Stimulated activated effector memory CD8-positive, alpha-beta T cell treated with anti-CD3 and anti-CD28 coated beads, Interleukin-12 subunit alpha, Interleukin-12 subunit beta, amount 100 ng/mL, for 72 hours (primary cell): ENCODE data around the gene TEX101.
A peak's percentile ranks its signal among the peaks of the same experiment; 100 is the strongest.

Source experiments
- ATAC-seq: fragments of 150-1000 bp; cut with Tn5 transposase; 2 replicates; pipeline ENCODE4 v1.10.0; 2021
- DNase-seq, 2 donors: peaks; one replicate each; pipeline ENCODE4 v3.0.0; 2021 to 2022; ENCODE audit warnings: low spot score in 2 of 2
- H3K27ac Mint-ChIP-seq: one replicate; pipeline ENCODE4 v1.8.0; 2022; ENCODE audit warnings: mild to moderate bottlenecking, mixed read lengths
- H3K36me3 Mint-ChIP-seq: one replicate; pipeline ENCODE4 v1.8.0; 2022; ENCODE audit warnings: mild to moderate bottlenecking, mixed read lengths
- H3K4me1 Mint-ChIP-seq: one replicate; pipeline ENCODE4 v1.8.0; 2022; ENCODE audit warnings: mixed read lengths
- H3K4me3 Mint-ChIP-seq: one replicate; pipeline ENCODE4 v1.8.0; 2022; ENCODE audit warnings: mild to moderate bottlenecking, mixed read lengths
- H3K9me3 Mint-ChIP-seq: one replicate; pipeline ENCODE4 v1.8.0; 2022; ENCODE audit warnings: mixed read lengths

TEX101 gene

GRCh38 chr19:43406297-43406696, 8.4 kb upstream of the TEX101 start:
- ATAC-seq: no peak
- Mint-ChIP-seq H3K4me3 (no peak overlapping the region), H3K9me3 (no peaks in the 10 kb centered on the region), H3K36me3 (no peaks in the 10 kb centered on the region), H3K27ac (no peak overlapping the region), H3K4me1 (no peaks in the 10 kb centered on the region)
- DNase-seq: no peak

- no peaks in the 10 kb centered on the region for H3K36me3 Mint-ChIP-seq
Measured at GRCh38 chr19:43407416-43408005, 7.2 kb upstream of the TEX101 start.

GRCh38 chr19:43408043-43408442, 6.6 kb upstream of the TEX101 start:
- no peak for DNase-seq
- no peaks in the 10 kb centered on the region for H3K9me3 Mint-ChIP-seq
- H3K4me3 Mint-ChIP-seq: no peak overlapping the region
- no peaks in the 10 kb centered on the region for H3K4me1 Mint-ChIP-seq
- no peaks in the 10 kb centered on the region for H3K36me3 Mint-ChIP-seq
- no peak for ATAC-seq
- H3K27ac Mint-ChIP-seq: no peak overlapping the region

More at GRCh38 chr19:43407416-43408005, 7.2 kb upstream of the TEX101 start:
- no peaks in the 10 kb centered on the region for H3K4me1 Mint-ChIP-seq
- no peak overlapping the region for H3K27ac Mint-ChIP-seq
- no peak overlapping the region for H3K4me3 Mint-ChIP-seq
- DNase-seq (no peak), ATAC-seq (no peak)
- H3K9me3 Mint-ChIP-seq: no peaks in the 10 kb centered on the region

- ATAC-seq: no peak
- Mint-ChIP-seq H3K4me3 (no peak overlapping the region), H3K36me3 (no peaks in the 10 kb centered on the region), H3K27ac (no peak overlapping the region), H3K4me1 (no peaks in the 10 kb centered on the region), H3K9me3 (no peaks in the 10 kb centered on the region)
- no peak for DNase-seq
Measured at GRCh38 chr19:43409415-43409814, 5.3 kb upstream of the TEX101 start.

GRCh38 chr19:43412441-43412840, 2.2 kb upstream of the TEX101 start:
- Mint-ChIP-seq H3K36me3 (no peaks in the 10 kb centered on the region), H3K27ac (no peak overlapping the region), H3K4me1 (no peaks in the 10 kb centered on the region), H3K4me3 (no peak overlapping the region), H3K9me3 (no peaks in the 10 kb centered on the region)
- ATAC-seq: no peak
- DNase-seq: no peak

GRCh38 chr19:43416951-43417623, 2.4 kb downstream of the TEX101 start:
- ATAC-seq (no peak), DNase-seq (no peak)
- Mint-ChIP-seq H3K4me1 (no peaks in the 10 kb centered on the region), H3K4me3 (no peak overlapping the region), H3K36me3 (no peaks in the 10 kb centered on the region), H3K9me3 (no peaks in the 10 kb centered on the region), H3K27ac (no peak overlapping the region)

GRCh38 chr19:43420954-43421353, 6.3 kb downstream of the TEX101 start:
- no peaks in the 10 kb centered on the region for H3K36me3 Mint-ChIP-seq
- no peaks in the 10 kb centered on the region for H3K9me3 Mint-ChIP-seq
- H3K4me3 Mint-ChIP-seq: no peak overlapping the region
- DNase-seq (no peak), ATAC-seq (no peak)
- no peaks in the 10 kb centered on the region for H3K4me1 Mint-ChIP-seq
- no peak overlapping the region for H3K27ac Mint-ChIP-seq

GRCh38 chr19:43422000-43422688, 7.5 kb downstream of the TEX101 start:
- Mint-ChIP-seq H3K4me1 (no peaks in the 10 kb centered on the region), H3K27ac (no peak overlapping the region), H3K9me3 (no peaks in the 10 kb centered on the region), H3K36me3 (no peaks in the 10 kb centered on the region), H3K4me3 (no peak overlapping the region)
- no peak for DNase-seq
- no peak for ATAC-seq

GRCh38 chr19:43422689-43423066, 8.0 kb downstream of the TEX101 start:
- no peak for ATAC-seq

GRCh38 chr19:43423779-43424178, 9.1 kb downstream of the TEX101 start:
- DNase-seq (no peak), ATAC-seq (no peak)
- Mint-ChIP-seq H3K4me3 (no peak overlapping the region), H3K27ac (no peak overlapping the region), H3K36me3 (no peaks in the 10 kb centered on the region), H3K9me3 (no peaks in the 10 kb centered on the region), H3K4me1 (no peaks in the 10 kb centered on the region)

More at GRCh38 chr19:43422689-43423066, 8.0 kb downstream of the TEX101 start:
- no peaks in the 10 kb centered on the region for H3K9me3 Mint-ChIP-seq
- no peak for DNase-seq
- no peaks in the 10 kb centered on the region for H3K36me3 Mint-ChIP-seq
- H3K4me1 Mint-ChIP-seq: no peaks in the 10 kb centered on the region
- H3K27ac Mint-ChIP-seq: no peak overlapping the region
- no peak overlapping the region for H3K4me3 Mint-ChIP-seq

- Mint-ChIP-seq H3K4me3 (no peak overlapping the region), H3K36me3 (no peaks in the 10 kb centered on the region), H3K4me1 (no peaks in the 10 kb centered on the region), H3K9me3 (no peaks in the 10 kb centered on the region), H3K27ac (peak overlapping the region; percentile 29)
- DNase-seq (no peak), ATAC-seq (no peak)
Measured at GRCh38 chr19:43425567-43426392, 11.1 kb downstream of the TEX101 start.

- Mint-ChIP-seq H3K27ac (no peak overlapping the region), H3K9me3 (no peaks in the 10 kb centered on the region), H3K36me3 (no peaks in the 10 kb centered on the region), H3K4me1 (peaks cover 7% of the 10 kb centered on the region), H3K4me3 (no peak overlapping the region)
- ATAC-seq: no peak
- DNase-seq: no peak
Measured at GRCh38 chr19:43429395-43429794, 14.7 kb downstream of the TEX101 start.

- Mint-ChIP-seq H3K9me3 (no peaks in the 10 kb centered on the region), H3K4me3 (no peak overlapping the region), H3K36me3 (no peaks in the 10 kb centered on the region), H3K4me1 (peaks cover 7% of the 10 kb centered on the region), H3K27ac (peak overlapping the region; percentile 34)
- ATAC-seq (peak; percentile 31), DNase-seq (no peak)
Measured at GRCh38 chr19:43430142-43430710, 15.5 kb downstream of the TEX101 start.

- DNase-seq (no peak), ATAC-seq (no peak)
- no peak overlapping the region for H3K4me3 Mint-ChIP-seq
- H3K36me3 Mint-ChIP-seq: peaks cover 3% of the 10 kb centered on the region
- peaks cover 13% of the 10 kb centered on the region for H3K4me1 Mint-ChIP-seq
- H3K9me3 Mint-ChIP-seq: no peaks in the 10 kb centered on the region
- H3K27ac Mint-ChIP-seq: peak overlapping the region; percentile 34
Measured at GRCh38 chr19:43430976-43431375, 16.3 kb downstream of the TEX101 start.

- H3K4me3 Mint-ChIP-seq: no peak overlapping the region
- no peak for ATAC-seq
- H3K27ac Mint-ChIP-seq: no peak overlapping the region
- DNase-seq: no peak
- H3K4me1 Mint-ChIP-seq: peaks cover 26% of the 10 kb centered on the region
- H3K9me3 Mint-ChIP-seq: no peaks in the 10 kb centered on the region
- peaks cover 4% of the 10 kb centered on the region for H3K36me3 Mint-ChIP-seq
Measured at GRCh38 chr19:43433358-43433673, 18.6 kb downstream of the TEX101 start.
